Measurements from ENCODE around the gene LY6G6D.

DNA sequence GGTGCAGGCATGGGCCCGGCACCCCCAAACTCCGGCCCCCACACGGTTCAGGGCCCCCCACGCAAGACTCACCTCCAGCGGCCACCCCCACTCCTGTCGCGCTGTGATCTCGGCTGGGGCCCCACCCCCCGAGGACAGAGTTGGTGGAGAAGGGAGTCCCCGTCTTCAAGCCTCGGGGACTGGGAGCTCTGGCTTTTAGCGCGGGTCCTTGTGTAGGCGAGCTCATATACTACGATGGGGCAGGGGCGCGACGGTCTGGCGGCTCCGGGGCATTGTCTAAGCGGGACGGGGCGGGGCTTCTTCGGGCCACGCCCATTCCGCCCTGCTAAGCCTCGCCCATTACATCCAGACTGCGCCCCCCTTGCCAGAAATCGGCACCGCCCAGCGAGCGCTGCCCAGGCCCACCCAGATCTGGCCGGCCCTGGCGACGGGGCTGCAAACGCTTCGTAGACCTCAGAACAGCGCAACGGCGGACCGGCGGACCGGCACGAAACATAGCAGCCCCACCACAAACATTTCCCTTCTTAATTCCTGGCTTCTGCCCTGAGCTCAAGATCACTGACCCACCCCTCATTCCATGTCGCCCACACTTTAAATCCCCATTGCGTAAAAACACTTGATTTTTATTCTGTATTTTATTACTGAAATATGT is 15.0 kb downstream of the LY6G6D start:
- peak; percentile 99; the same call in 1 of the 2 replicates for TF ChIP-seq FIP1L1 (IDR thresholded peaks at IDR 0.05; ENCODE audit: borderline replicate concordance, insufficient read depth, low read depth, low read length)
- TF ChIP-seq TBP (CRISPR knock-in tag; IDR thresholded peaks at IDR 0.05): no peak
- TF ChIP-seq, protein P1, sequence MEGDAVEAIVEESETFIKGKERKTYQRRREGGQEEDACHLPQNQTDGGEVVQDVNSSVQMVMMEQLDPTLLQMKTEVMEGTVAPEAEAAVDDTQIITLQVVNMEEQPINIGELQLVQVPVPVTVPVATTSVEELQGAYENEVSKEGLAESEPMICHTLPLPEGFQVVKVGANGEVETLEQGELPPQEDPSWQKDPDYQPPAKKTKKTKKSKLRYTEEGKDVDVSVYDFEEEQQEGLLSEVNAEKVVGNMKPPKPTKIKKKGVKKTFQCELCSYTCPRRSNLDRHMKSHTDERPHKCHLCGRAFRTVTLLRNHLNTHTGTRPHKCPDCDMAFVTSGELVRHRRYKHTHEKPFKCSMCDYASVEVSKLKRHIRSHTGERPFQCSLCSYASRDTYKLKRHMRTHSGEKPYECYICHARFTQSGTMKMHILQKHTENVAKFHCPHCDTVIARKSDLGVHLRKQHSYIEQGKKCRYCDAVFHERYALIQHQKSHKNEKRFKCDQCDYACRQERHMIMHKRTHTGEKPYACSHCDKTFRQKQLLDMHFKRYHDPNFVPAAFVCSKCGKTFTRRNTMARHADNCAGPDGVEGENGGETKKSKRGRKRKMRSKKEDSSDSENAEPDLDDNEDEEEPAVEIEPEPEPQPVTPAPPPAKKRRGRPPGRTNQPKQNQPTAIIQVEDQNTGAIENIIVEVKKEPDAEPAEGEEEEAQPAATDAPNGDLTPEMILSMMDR (CRISPR knock-in tag; IDR thresholded peaks at IDR 0.05): peak; percentile 23; the same call in 1 of the 2 replicates
- TF ChIP-seq ZNF232 (CRISPR knock-in tag; IDR thresholded peaks at IDR 0.05; ENCODE audit: borderline replicate concordance): no peak
- TF ChIP-seq, protein P2, sequence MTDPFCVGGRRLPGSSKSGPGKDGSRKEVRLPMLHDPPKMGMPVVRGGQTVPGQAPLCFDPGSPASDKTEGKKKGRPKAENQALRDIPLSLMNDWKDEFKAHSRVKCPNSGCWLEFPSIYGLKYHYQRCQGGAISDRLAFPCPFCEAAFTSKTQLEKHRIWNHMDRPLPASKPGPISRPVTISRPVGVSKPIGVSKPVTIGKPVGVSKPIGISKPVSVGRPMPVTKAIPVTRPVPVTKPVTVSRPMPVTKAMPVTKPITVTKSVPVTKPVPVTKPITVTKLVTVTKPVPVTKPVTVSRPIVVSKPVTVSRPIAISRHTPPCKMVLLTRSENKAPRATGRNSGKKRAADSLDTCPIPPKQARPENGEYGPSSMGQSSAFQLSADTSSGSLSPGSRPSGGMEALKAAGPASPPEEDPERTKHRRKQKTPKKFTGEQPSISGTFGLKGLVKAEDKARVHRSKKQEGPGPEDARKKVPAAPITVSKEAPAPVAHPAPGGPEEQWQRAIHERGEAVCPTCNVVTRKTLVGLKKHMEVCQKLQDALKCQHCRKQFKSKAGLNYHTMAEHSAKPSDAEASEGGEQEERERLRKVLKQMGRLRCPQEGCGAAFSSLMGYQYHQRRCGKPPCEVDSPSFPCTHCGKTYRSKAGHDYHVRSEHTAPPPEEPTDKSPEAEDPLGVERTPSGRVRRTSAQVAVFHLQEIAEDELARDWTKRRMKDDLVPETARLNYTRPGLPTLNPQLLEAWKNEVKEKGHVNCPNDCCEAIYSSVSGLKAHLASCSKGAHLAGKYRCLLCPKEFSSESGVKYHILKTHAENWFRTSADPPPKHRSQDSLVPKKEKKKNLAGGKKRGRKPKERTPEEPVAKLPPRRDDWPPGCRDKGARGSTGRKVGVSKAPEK (CRISPR knock-in tag; IDR thresholded peaks at IDR 0.05; ENCODE audit: borderline replicate concordance): no peak
- TF ChIP-seq KAT8 (CRISPR knock-in tag; IDR thresholded peaks at IDR 0.05): peak; percentile 37; the same call in 1 of the 2 replicates
- no peak for TF ChIP-seq CEBPG (CRISPR knock-in tag; IDR thresholded peaks at IDR 0.05)
- no peak for TF ChIP-seq ZNF737 (CRISPR knock-in tag; IDR thresholded peaks at IDR 0.05; ENCODE audit: borderline replicate concordance)
- peak; percentile 65; the same call in 1 of the 2 replicates for TF ChIP-seq ZNF670 (CRISPR knock-in tag; IDR thresholded peaks at IDR 0.05; ENCODE audit: borderline replicate concordance)
- TF ChIP-seq, protein P3, sequence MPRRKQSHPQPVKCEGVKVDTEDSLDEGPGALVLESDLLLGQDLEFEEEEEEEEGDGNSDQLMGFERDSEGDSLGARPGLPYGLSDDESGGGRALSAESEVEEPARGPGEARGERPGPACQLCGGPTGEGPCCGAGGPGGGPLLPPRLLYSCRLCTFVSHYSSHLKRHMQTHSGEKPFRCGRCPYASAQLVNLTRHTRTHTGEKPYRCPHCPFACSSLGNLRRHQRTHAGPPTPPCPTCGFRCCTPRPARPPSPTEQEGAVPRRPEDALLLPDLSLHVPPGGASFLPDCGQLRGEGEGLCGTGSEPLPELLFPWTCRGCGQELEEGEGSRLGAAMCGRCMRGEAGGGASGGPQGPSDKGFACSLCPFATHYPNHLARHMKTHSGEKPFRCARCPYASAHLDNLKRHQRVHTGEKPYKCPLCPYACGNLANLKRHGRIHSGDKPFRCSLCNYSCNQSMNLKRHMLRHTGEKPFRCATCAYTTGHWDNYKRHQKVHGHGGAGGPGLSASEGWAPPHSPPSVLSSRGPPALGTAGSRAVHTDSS (CRISPR knock-in tag; conservative IDR thresholded peaks at IDR 0.05): no peak
- TF ChIP-seq HNRNPUL1 (IDR thresholded peaks at IDR 0.05; ENCODE audit: low read depth, low read length): peak; percentile 85; the same call in 1 of the 2 replicates
- no peak for TF ChIP-seq FOXM1 (CRISPR knock-in tag; IDR thresholded peaks at IDR 0.05)
- no peak for TF ChIP-seq SIN3B (IDR thresholded peaks at IDR 0.05; ENCODE audit: low read length)
- no peak for TF ChIP-seq RFX1 (IDR thresholded peaks at IDR 0.05)

Data from HepG2 (cell line).